GM12878 (cell line): ENCODE data around the gene DDX10. TPM values are rescaled to one million over a fixed set of nuclear protein-coding genes. Genes with fewer than 3 reads are reported as not detected.

Experiments
- ATAC-seq: fragments of 200-7000 bp; cut with Tn5 transposase; 3 replicates; pipeline ENCODE4 v1.9.1; 2020; ENCODE audit warnings: mild to moderate bottlenecking, moderate library complexity
- BruUV-seq: library from RNA; stranded (reverse); fragments of 400-500 nt; replicated peaks from 2 replicates; lab custom pipeline; 2021; lab: Mats Ljungman, UMichigan
- CTCF ChIA-PET: fragments of 300-600 bp; sonication (Branson Sonifier 250); formaldehyde crosslinking; extraction: SDS; loops from one replicate; lab custom pipeline; 2021; ENCODE audit warnings: inconsistent platforms; lab: Yijun Ruan, JAX
- POLR2A ChIA-PET: fragments of 350-600 bp; formaldehyde crosslinking; extraction: SDS; loops from one replicate; lab custom pipeline; 2021; ENCODE audit warnings: inconsistent platforms; lab: Charles Lee
- RAD21 ChIA-PET: fragments of 300-600 bp; sonication (Branson Sonifier 250); formaldehyde crosslinking; loops from one replicate; lab custom pipeline; 2023; ENCODE audit warnings: antibody characterized with exemption; ENCODE audit not compliant: unreplicated experiment; lab: Charles Lee
- SMC1A ChIA-PET: fragments of 300-600 bp; sonication (Branson Sonifier 250); formaldehyde crosslinking; loops from one replicate; lab custom pipeline; 2023; ENCODE audit not compliant: unreplicated experiment, uncharacterized antibody; lab: Charles Lee
- DNase-seq: peaks from one replicate; pipeline ENCODE4 v3.0.0-alpha.2; 2011; ENCODE audit warnings: low read depth, low spot score
- FAIRE-seq: peaks from 3 replicates; lab custom pipeline; 2011; peaks lifted over from hg19 to GRCh38; lab: Jason Lieb, UNC
- H2AFZ ChIP-seq: 2 replicates; pipeline ENCODE4 v1.6.0; 2011; ENCODE audit warnings: low read depth, low read length, control low read depth; ENCODE audit not compliant: control insufficient read depth
- H3K27ac ChIP-seq: 2 replicates; pipeline ENCODE4 v1.5.1; 2011; ENCODE audit warnings: control low read depth; ENCODE audit not compliant: control insufficient read depth, insufficient read depth
- H3K27me3 ChIP-seq, 2 experiments: replicated peaks in 1 of 2; 2 replicates each; pipeline versions ENCODE4 v1.6.0 to v1.6.1; 2011; ENCODE audit warnings: low read length in 1 of 2; ENCODE audit not compliant: control insufficient read depth in 2 of 2, insufficient read depth in 2 of 2
- H3K36me3 ChIP-seq, 2 experiments: 2 replicates each; pipeline ENCODE4 v1.5.1; 2011; ENCODE audit warnings: low read length in 1 of 2; ENCODE audit not compliant: control insufficient read depth in 2 of 2, insufficient read depth in 2 of 2
- H3K4me1 ChIP-seq: 2 replicates; pipeline ENCODE4 v1.6.1; 2011; ENCODE audit warnings: mild to moderate bottlenecking, low read length, moderate library complexity, mixed read lengths; ENCODE audit not compliant: control insufficient read depth, insufficient read depth
- H3K4me2 ChIP-seq: 2 replicates; pipeline ENCODE4 v1.6.0; 2011; ENCODE audit warnings: control low read depth; ENCODE audit not compliant: control insufficient read depth, insufficient read depth
- H3K4me3 ChIP-seq: fragments of 200-600 bp; sonication (generic); 2 replicates; pipeline ENCODE4 v1.5.1; 2016
- H3K79me2 ChIP-seq: 2 replicates; pipeline ENCODE4 v1.6.0; 2011; ENCODE audit warnings: low read length; ENCODE audit not compliant: control insufficient read depth, insufficient read depth
- H3K9ac ChIP-seq: 2 replicates; pipeline ENCODE4 v1.8.0; 2011; ENCODE audit warnings: low read length, control low read depth, mixed read lengths; ENCODE audit not compliant: control insufficient read depth, insufficient read depth
- H3K9me3 ChIP-seq: replicated peaks from 3 replicates; pipeline ENCODE4 v1.5.1; 2011; ENCODE audit warnings: mild to moderate bottlenecking, low read length; ENCODE audit not compliant: control insufficient read depth, insufficient read depth
- H4K20me1 ChIP-seq: 2 replicates; pipeline ENCODE4 v1.6.0; 2011; ENCODE audit not compliant: control insufficient read depth, insufficient read depth
- BACH1 ChIP-seq: fragments of 450-650 bp; IDR thresholded peaks from 2 replicates; pipeline ENCODE4 v1.6.1; 2017; ENCODE audit warnings: mild to moderate bottlenecking, borderline replicate concordance
- BMI1 ChIP-seq: fragments of 450-650 bp; IDR thresholded peaks from 2 replicates; pipeline ENCODE4 v1.6.1; 2016; ENCODE audit warnings: mild to moderate bottlenecking, moderate library complexity, borderline replicate concordance
- BRCA1 ChIP-seq: IDR thresholded peaks from 2 replicates; pipeline ENCODE4 v1.6.1; 2011; ENCODE audit warnings: low read depth, low read length, improper control_type of control experiment
- CHD2 ChIP-seq: IDR thresholded peaks from 2 replicates; pipeline ENCODE4 v1.6.1; 2011; ENCODE audit warnings: low read depth, low read length, improper control_type of control experiment, borderline replicate concordance
- CTCF ChIP-seq, 3 experiments: IDR thresholded peaks in 2 of 3; conservative IDR thresholded peaks in 1 of 3; 2 replicates each; pipeline ENCODE4 v1.5.1; 2011; ENCODE audit warnings: low read depth in 3 of 3, low read length in 3 of 3, mild to moderate bottlenecking in 3 of 3, control low read depth in 2 of 3, moderate library complexity in 2 of 3, inconsistent platforms in 1 of 3, mixed read lengths in 1 of 3; ENCODE audit not compliant: control insufficient read depth in 2 of 3, insufficient read depth in 1 of 3; ENCODE audit errors: extremely low read depth in 1 of 3
- GATAD2B ChIP-seq: fragments of 450-650 bp; conservative IDR thresholded peaks from 2 replicates; pipeline ENCODE4 v1.6.1; 2017; ENCODE audit warnings: low read depth, mild to moderate bottlenecking, moderate library complexity
- HCFC1 ChIP-seq: fragments of 150-350 bp; IDR thresholded peaks from 2 replicates; pipeline ENCODE4 v1.6.1; 2014; ENCODE audit warnings: low read length
- IRF5 ChIP-seq: fragments of 450-650 bp; IDR thresholded peaks from 2 replicates; pipeline ENCODE4 v1.6.1; 2017; ENCODE audit warnings: borderline replicate concordance
- KAT2A ChIP-seq: conservative IDR thresholded peaks from 2 replicates; pipeline ENCODE4 v1.6.1; 2011; ENCODE audit warnings: low read depth, low read length; ENCODE audit not compliant: control insufficient read depth
- NKRF ChIP-seq: fragments of 450-650 bp; conservative IDR thresholded peaks from 2 replicates; pipeline ENCODE4 v1.6.1; 2017; ENCODE audit warnings: mild to moderate bottlenecking, moderate library complexity
- USF1 ChIP-seq: IDR thresholded peaks from 2 replicates; pipeline ENCODE4 v1.6.1; 2011; ENCODE audit warnings: borderline replicate concordance, low read depth, mild to moderate bottlenecking, moderate library complexity, mixed read lengths, low read length; ENCODE audit not compliant: insufficient read depth; ENCODE audit errors: extremely low read length
- ZBTB4 ChIP-seq: fragments of 450-650 bp; formaldehyde crosslinking; IDR thresholded peaks from 2 replicates; pipeline ENCODE4 v1.4.0; 2022; ENCODE audit warnings: mild to moderate bottlenecking, moderate library complexity
- ZZZ3 ChIP-seq: IDR thresholded peaks from 2 replicates; pipeline ENCODE4 v1.6.1; 2011; ENCODE audit warnings: low read depth; ENCODE audit not compliant: control insufficient read depth, insufficient read length
- WGBS: methylation state at CpG from one replicate; pipeline ENCODE4 v1.1.6; 2016; ENCODE audit warnings: low lambda C conversion rate; ENCODE audit not compliant: insufficient replicate concordance, insufficient coverage; ENCODE audit errors: missing lambda C conversion rate; 5-methylcytosine and 5-hydroxymethylcytosine counted together
- in situ Hi-C: fragments of 300-500 bp; cut with MboI; formaldehyde crosslinking; loops from 9 replicates; pipeline ENCODE4 v1.14.3; 2018; ENCODE audit warnings: mixed read lengths
- intact Hi-C: fragments of 100-400 bp; cut with micrococcal nuclease; formaldehyde crosslinking; loops from one replicate; pipeline ENCODE4 v1.14.2; 2022; ENCODE audit not compliant: unreplicated experiment
- polyA plus RNA-seq, 11 experiments: library from polyadenylated mRNA; depleted of rRNA in 4 of 11; unstranded in 6 of 11; stranded (reverse) in 5 of 11; fragments of >200 nt; fragmentation: Nextera tagmentation in 4 of 11; fragmentation: Illumina TruSeq in 1 of 11; extraction: Ambion mirVana in 4 of 11; extraction: Trizol in 1 of 11; gene quantifications; 1 replicate in 1 of 11; 2 replicates in 10 of 11; pipeline versions ENCODE4 v1.2.1 to v1.2.3, GENCODE V29; 2011 to 2016; ENCODE audit warnings: inconsistent platforms in 2 of 11, missing spikeins in 2 of 11, low read depth in 1 of 11
- total RNA-seq, 4 experiments: library from RNA; depleted of rRNA in 3 of 4; stranded (reverse); fragments of >200 nt in 3 of 4; fragmentation: Illumina TruSeq in 1 of 4; extraction: Trizol in 1 of 4; gene quantifications; 2 replicates each; pipeline versions ENCODE4 v1.2.1 to v1.2.3, GENCODE V29; 2013 to 2021

DDX10 gene
- total and polyA plus RNA-seq, 10 of the 15 experiments (the other 5 are each of a cell fraction or from before 2014, with no cell fraction given) = 20.9 to 51.5 (median 31.9) TPM

- SMC1A ChIA-PET = interaction anchor here (1.8 kb wide), 1 partner anchor 11 kb away, joined by 5 read pairs; no protein-coding TSS in a partner anchor
- H3K9me3 ChIP-seq = no peaks in the 10 kb centered on the region
- in situ Hi-C loops (no loop called here), intact Hi-C loops (no loop called here)
- no peak overlapping the region for H3K9ac ChIP-seq
- no peaks in the 10 kb centered on the region for H3K36me3 ChIP-seq
- FAIRE-seq (no peak), ATAC-seq (no peak), DNase-seq (no peak)
- H3K79me2 ChIP-seq = no peaks in the 10 kb centered on the region
- no peak overlapping the region for H3K4me2 ChIP-seq
- H3K4me3 ChIP-seq = no peak overlapping the region
- no peak overlapping the region for H2AFZ ChIP-seq
- no peak for TF ChIP-seq IRF5
- TF ChIP-seq USF1 = no peak
- no peak for TF ChIP-seq HCFC1
- TF ChIP-seq BACH1 = no peak
- no peak for TF ChIP-seq GATAD2B
- TF ChIP-seq ZBTB4 (CRISPR knock-in tag) = no peak
- no peak for TF ChIP-seq ZZZ3
- no peak for TF ChIP-seq CTCF (IDR thresholded peaks at IDR 0.05 in 2 of 3, conservative IDR thresholded peaks at IDR 0.05 in 1 of 3; ENCODE audit: control insufficient read depth in 2 of 3, extremely low read depth in 1 of 3, insufficient read depth in 1 of 3, low read depth in 3 of 3, low read length in 3 of 3)
- no peak for TF ChIP-seq KAT2A
- TF ChIP-seq BRCA1 = no peak
- no peak for TF ChIP-seq BMI1
- no peak for TF ChIP-seq CHD2
- TF ChIP-seq NKRF = no peak
- CTCF ChIA-PET = interaction anchor here (0.7 kb wide), 1 partner anchor 13 kb away, joined by 4 read pairs; no protein-coding TSS in a partner anchor
- H3K27ac ChIP-seq = no peak overlapping the region
- H3K27me3 ChIP-seq = no peaks in the 10 kb centered on the region
- 91% methylated on average over 5 of the region's 5 CpGs for WGBS
- H3K4me1 ChIP-seq = no peaks in the 10 kb centered on the region
- RAD21 ChIA-PET = no interaction called here
- H4K20me1 ChIP-seq = no peaks in the 10 kb centered on the region
- POLR2A ChIA-PET = no interaction called here
- no TSS peak for BruUV-seq
Observed at GRCh38 chr11:108890482-108891105, 225.7 kb downstream of the DDX10 start.
